Cardiac fibroblast (primary cell): ENCODE measurements around the gene GNG11.

Source experiments
- DNase-seq, 2 donors: peaks; one replicate each; pipeline versions ENCODE4 v3.0.0 to v3.0.0-alpha.2; 2010; ENCODE audit warnings: low read depth in 2 of 2
- H3K4me3 ChIP-seq, 2 donors: replicated peaks in 1 of 2; 1 replicate in 1 of 2; 2 replicates in 1 of 2; pipeline ENCODE4 v1.5.1; 2011; ENCODE audit warnings: low read depth in 2 of 2, low read length in 2 of 2, mild to moderate bottlenecking in 2 of 2, moderate library complexity in 1 of 2
- CTCF ChIP-seq: IDR thresholded peaks from one replicate; pipeline ENCODE4 v1.5.1; 2011; ENCODE audit warnings: low read depth, mild to moderate bottlenecking, low read length, inconsistent platforms

GNG11 gene

GRCh38 chr7:93923942-93924341, 2.4 kb downstream of the GNG11 start:
- peak in 1 of 2 donors; percentile 33 for DNase-seq
- H3K4me3 ChIP-seq, result peak overlapping the region; percentile 80
- TF ChIP-seq CTCF, result no peak

GRCh38 chr7:93926800-93927199, 5.3 kb downstream of the GNG11 start:
- no peak overlapping the region for H3K4me3 ChIP-seq
- no peak for TF ChIP-seq CTCF
- DNase-seq, result no peak

GRCh38 chr7:93927585-93927984, 6.0 kb downstream of the GNG11 start:
- no peak for TF ChIP-seq CTCF
- DNase-seq, result peak in 1 of 2 donors; percentile 29
- no peak overlapping the region for H3K4me3 ChIP-seq

- no peak overlapping the region for H3K4me3 ChIP-seq
- DNase-seq, result no peak
- no peak for TF ChIP-seq CTCF
These were observed 10.1 kb downstream of the GNG11 start for GRCh38 chr7:93931655-93932054.

GRCh38 chr7:93933156-93933555, 11.6 kb downstream of the GNG11 start:
- no peak for DNase-seq
- H3K4me3 ChIP-seq, result no peak overlapping the region
- TF ChIP-seq CTCF, result no peak

- no peak for TF ChIP-seq CTCF
- DNase-seq, result peak; percentile 31 to 58
- no peak overlapping the region for H3K4me3 ChIP-seq
These were observed 13.6 kb downstream of the GNG11 start for GRCh38 chr7:93935102-93935501.

GRCh38 chr7:93937818-93938217, 16.3 kb downstream of the GNG11 start:
- TF ChIP-seq CTCF, result no peak
- no peak overlapping the region for H3K4me3 ChIP-seq
- no peak for DNase-seq
